Measurements from ENCODE around the gene TEX264.

Gene TEX264

DNA sequence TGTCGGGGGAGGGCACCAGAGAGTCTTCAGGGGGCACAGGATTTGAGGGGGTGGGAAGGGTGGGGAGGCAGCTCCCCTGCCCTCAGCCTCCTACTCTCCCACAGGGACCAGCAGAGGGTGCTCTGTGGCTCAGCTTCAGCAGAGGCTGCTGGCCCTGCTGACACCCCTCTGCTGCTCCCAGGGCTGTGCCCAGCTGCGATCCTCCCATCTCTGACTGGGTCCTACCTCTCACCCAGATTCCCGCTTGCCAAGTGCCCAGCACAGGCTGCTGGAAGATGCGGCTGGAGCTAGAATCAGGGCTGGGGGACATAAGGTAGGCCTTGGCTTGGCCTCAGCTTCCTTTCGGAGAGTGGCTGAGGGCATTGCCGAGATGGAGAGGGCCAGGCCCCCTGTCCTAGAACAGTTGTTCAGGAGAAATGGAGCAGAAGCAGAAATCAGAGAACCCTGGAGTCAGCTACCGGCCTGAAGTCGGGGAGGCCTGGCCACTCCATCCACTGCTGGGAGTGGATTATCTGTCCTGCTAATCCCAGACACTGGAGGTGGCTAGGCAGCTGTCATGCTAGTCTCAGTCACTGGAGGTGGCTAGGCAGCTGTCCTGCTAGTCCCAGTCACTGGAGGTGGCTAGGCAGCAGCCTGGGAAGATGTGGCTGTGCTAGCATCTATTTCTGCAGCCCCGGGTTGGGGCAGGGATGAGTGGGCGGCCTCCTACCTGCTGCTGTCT is 39.7 kb downstream of the TEX264 start:
- Histone ChIP-seq H3K4me1 (ENCODE audit: control insufficient read depth, insufficient read depth, low read length) (peaks cover 10% of the 10 kb centered on the region), H3K4me3 (ENCODE audit: low read length) (no peak overlapping the region), H3K27me3 (replicated peaks; ENCODE audit: control insufficient read depth, insufficient read depth, low read length) (peaks cover 19% of the 10 kb centered on the region), H3K9me3 (ENCODE audit: control insufficient read depth, low read length) (no peaks in the 10 kb centered on the region), H3K36me3 (ENCODE audit: control insufficient read depth, insufficient read depth, low read length, severe bottlenecking) (no peaks in the 10 kb centered on the region), H3K9ac (ENCODE audit: low read length) (no peak overlapping the region)
- peak; percentile 10 for DNase-seq (ENCODE audit: low read depth)

DNA sequence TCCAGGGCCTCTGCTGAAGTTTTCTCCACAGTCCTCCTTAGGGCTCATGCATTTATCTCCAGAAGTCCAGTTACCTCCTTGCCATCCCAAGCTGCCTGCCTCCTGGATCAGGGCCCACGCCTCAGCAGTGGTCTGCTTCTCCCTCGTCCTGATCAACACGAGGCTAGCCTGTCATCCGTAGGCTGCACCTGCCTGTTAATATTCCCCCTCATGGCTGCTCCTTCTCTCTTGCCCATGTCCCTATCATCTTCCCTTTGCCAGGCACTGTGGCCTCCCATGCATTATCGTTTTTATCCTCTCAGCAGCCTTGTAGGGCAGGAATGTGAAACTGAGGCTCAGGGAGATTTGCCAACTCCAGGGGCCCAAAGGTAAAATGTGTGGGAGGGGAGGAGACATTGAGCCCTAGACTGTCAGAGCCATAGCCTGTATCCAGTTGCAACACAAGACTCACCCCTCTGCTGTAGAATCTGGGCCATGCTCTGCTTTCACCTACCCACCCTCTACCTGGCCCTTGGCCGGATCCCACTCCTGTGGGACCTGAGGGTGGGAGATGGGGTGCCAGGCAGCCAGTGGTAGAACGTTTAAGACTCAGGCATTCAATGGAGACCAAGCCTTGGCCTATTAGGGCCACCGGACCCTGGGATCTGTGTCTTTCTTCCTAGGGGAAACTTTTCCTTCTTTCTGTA is 40.4 kb downstream of the TEX264 start:
- H3K27me3 ChIP-seq (replicated peaks; ENCODE audit: control insufficient read depth, insufficient read depth, low read length), result peaks cover 19% of the 10 kb centered on the region
- no peak for DNase-seq (ENCODE audit: low read depth)

DNA sequence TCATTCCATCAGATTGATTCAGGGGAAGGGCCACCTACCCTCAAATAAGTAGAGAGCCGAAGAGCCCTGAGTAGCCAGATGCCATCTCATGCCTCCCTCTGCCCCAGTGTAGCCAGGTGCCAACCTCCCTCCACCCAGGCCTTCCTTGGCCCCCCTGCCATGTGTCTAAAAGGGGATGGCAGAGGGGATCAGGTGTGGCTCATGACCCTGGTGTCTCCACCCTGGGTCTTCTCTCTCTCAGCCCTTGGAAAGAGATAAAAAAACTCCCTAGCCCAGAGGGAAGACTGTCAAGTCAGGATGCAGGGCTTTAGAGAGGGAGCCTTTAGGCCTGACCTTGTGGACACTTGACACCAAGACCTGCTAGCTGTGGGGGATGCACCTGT is 41.0 kb downstream of the TEX264 start:
- H3K4me3 ChIP-seq (ENCODE audit: low read length), result no peak overlapping the region
- no peaks in the 10 kb centered on the region for H3K36me3 ChIP-seq (ENCODE audit: control insufficient read depth, insufficient read depth, low read length, severe bottlenecking)
- peaks cover 19% of the 10 kb centered on the region for H3K27me3 ChIP-seq (replicated peaks; ENCODE audit: control insufficient read depth, insufficient read depth, low read length)
- DNase-seq (ENCODE audit: low read depth), result no peak
- H3K9ac ChIP-seq (ENCODE audit: low read length), result no peak overlapping the region
- peaks cover 9% of the 10 kb centered on the region for H3K4me1 ChIP-seq (ENCODE audit: control insufficient read depth, insufficient read depth, low read length)
- no peaks in the 10 kb centered on the region for H3K9me3 ChIP-seq (ENCODE audit: control insufficient read depth, low read length)

More for the DNA sequence above, 40.4 kb downstream of the TEX264 start:
- H3K9ac ChIP-seq (ENCODE audit: low read length), result no peak overlapping the region
- no peaks in the 10 kb centered on the region for H3K9me3 ChIP-seq (ENCODE audit: control insufficient read depth, low read length)
- H3K36me3 ChIP-seq (ENCODE audit: control insufficient read depth, insufficient read depth, low read length, severe bottlenecking), result no peaks in the 10 kb centered on the region
- peaks cover 10% of the 10 kb centered on the region for H3K4me1 ChIP-seq (ENCODE audit: control insufficient read depth, insufficient read depth, low read length)
- H3K4me3 ChIP-seq (ENCODE audit: low read length), result no peak overlapping the region

DNA sequence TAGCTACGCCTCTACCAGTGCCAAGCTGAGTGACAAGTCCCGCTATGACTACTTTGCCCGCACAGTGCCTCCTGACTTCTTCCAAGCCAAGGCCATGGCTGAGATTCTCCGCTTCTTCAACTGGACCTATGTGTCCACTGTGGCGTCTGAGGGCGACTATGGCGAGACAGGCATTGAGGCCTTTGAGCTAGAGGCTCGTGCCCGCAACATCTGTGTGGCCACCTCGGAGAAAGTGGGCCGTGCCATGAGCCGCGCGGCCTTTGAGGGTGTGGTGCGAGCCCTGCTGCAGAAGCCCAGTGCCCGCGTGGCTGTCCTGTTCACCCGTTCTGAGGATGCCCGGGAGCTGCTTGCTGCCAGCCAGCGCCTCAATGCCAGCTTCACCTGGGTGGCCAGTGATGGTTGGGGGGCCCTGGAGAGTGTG is 41.5 kb downstream of the TEX264 start:
- no peak for DNase-seq (ENCODE audit: low read depth)

DNA sequence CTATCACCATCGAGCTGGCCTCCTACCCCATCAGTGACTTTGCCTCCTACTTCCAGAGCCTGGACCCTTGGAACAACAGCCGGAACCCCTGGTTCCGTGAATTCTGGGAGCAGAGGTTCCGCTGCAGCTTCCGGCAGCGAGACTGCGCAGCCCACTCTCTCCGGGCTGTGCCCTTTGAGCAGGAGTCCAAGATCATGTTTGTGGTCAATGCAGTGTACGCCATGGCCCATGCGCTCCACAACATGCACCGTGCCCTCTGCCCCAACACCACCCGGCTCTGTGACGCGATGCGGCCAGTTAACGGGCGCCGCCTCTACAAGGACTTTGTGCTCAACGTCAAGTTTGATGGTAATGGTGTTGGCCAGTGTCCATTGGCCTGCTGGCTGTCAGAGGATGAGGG is 41.9 kb downstream of the TEX264 start:
- no peak overlapping the region for H3K4me3 ChIP-seq (ENCODE audit: low read length)
- peaks cover 4% of the 10 kb centered on the region for H3K4me1 ChIP-seq (ENCODE audit: control insufficient read depth, insufficient read depth, low read length)
- peaks cover 15% of the 10 kb centered on the region for H3K27me3 ChIP-seq (replicated peaks; ENCODE audit: control insufficient read depth, insufficient read depth, low read length)
- H3K9ac ChIP-seq (ENCODE audit: low read length), result no peak overlapping the region
- DNase-seq (ENCODE audit: low read depth), result no peak
- H3K9me3 ChIP-seq (ENCODE audit: control insufficient read depth, low read length), result no peaks in the 10 kb centered on the region
- H3K36me3 ChIP-seq (ENCODE audit: control insufficient read depth, insufficient read depth, low read length, severe bottlenecking), result no peaks in the 10 kb centered on the region

More for the DNA sequence above, 41.5 kb downstream of the TEX264 start:
- peaks cover 4% of the 10 kb centered on the region for H3K4me1 ChIP-seq (ENCODE audit: control insufficient read depth, insufficient read depth, low read length)
- no peak overlapping the region for H3K4me3 ChIP-seq (ENCODE audit: low read length)
- H3K27me3 ChIP-seq (replicated peaks; ENCODE audit: control insufficient read depth, insufficient read depth, low read length), result peaks cover 19% of the 10 kb centered on the region
- H3K9me3 ChIP-seq (ENCODE audit: control insufficient read depth, low read length), result no peaks in the 10 kb centered on the region
- no peaks in the 10 kb centered on the region for H3K36me3 ChIP-seq (ENCODE audit: control insufficient read depth, insufficient read depth, low read length, severe bottlenecking)
- no peak overlapping the region for H3K9ac ChIP-seq (ENCODE audit: low read length)

DNA sequence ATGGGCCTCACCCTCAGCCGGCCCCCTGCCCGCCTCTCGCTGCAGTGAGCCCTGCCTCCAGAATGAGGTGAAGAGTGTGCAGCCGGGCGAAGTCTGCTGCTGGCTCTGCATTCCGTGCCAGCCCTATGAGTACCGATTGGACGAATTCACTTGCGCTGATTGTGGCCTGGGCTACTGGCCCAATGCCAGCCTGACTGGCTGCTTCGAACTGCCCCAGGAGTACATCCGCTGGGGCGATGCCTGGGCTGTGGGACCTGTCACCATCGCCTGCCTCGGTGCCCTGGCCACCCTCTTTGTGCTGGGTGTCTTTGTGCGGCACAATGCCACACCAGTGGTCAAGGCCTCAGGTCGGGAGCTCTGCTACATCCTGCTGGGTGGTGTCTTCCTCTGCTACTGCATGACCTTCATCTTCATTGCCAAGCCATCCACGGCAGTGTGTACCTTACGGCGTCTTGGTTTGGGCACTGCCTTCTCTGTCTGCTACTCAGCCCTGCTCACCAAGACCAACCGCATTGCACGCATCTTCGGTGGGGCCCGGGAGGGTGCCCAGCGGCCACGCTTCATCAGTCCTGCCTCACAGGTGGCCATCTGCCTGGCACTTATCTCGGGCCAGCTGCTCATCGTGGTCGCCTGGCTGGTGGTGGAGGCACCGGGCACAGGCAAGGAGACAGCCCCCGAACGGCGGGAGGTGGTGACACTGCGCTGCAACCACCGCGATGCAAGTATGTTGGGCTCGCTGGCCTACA is 44.4 kb downstream of the TEX264 start:
- no peak overlapping the region for H3K9ac ChIP-seq (ENCODE audit: low read length)
- no peaks in the 10 kb centered on the region for H3K9me3 ChIP-seq (ENCODE audit: control insufficient read depth, low read length)
- H3K27me3 ChIP-seq (replicated peaks; ENCODE audit: control insufficient read depth, insufficient read depth, low read length), result peaks cover 9% of the 10 kb centered on the region
- H3K36me3 ChIP-seq (ENCODE audit: control insufficient read depth, insufficient read depth, low read length, severe bottlenecking), result no peaks in the 10 kb centered on the region
- no peak overlapping the region for H3K4me3 ChIP-seq (ENCODE audit: low read length)
- peaks cover 4% of the 10 kb centered on the region for H3K4me1 ChIP-seq (ENCODE audit: control insufficient read depth, insufficient read depth, low read length)
- DNase-seq (ENCODE audit: low read depth), result no peak

DNA sequence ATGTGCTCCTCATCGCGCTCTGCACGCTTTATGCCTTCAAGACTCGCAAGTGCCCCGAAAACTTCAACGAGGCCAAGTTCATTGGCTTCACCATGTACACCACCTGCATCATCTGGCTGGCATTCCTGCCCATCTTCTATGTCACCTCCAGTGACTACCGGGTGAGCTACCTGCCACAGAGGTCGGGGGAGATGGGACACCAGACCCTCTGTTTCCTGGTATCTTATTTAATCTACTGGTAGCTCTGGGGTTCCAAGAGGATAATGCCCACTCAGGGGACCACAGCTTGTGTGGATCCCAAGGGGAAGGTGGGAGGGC is 44.9 kb downstream of the TEX264 start:
- Histone ChIP-seq H3K9ac (ENCODE audit: low read length) (no peak overlapping the region), H3K4me1 (ENCODE audit: control insufficient read depth, insufficient read depth, low read length) (peaks cover 1% of the 10 kb centered on the region), H3K4me3 (ENCODE audit: low read length) (no peak overlapping the region), H3K27me3 (replicated peaks; ENCODE audit: control insufficient read depth, insufficient read depth, low read length) (peaks cover 14% of the 10 kb centered on the region), H3K36me3 (ENCODE audit: control insufficient read depth, insufficient read depth, low read length, severe bottlenecking) (no peaks in the 10 kb centered on the region), H3K9me3 (ENCODE audit: control insufficient read depth, low read length) (no peaks in the 10 kb centered on the region)
- DNase-seq (ENCODE audit: low read depth), result no peak

DNA sequence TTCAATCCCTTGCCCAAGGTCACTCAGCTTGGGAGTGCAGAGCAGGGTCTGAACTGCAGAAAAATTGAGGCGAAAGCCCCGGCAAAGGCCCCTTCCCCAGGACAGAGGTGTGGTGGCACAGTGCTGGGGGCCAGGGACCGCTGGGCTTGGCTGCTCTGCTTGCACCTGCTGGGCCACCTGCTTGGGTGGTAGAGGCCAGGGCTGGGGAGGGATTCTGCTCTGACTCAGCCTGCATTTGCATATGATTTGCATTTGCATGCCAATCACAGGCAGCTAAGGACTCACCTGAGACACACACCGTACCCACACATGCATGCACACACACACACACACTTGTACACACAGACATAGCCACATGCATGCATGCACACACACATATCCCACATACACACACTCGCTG is 45.8 kb downstream of the TEX264 start:
- H3K9me3 ChIP-seq (ENCODE audit: control insufficient read depth, low read length), result no peaks in the 10 kb centered on the region
- no peak for DNase-seq (ENCODE audit: low read depth)
- H3K4me1 ChIP-seq (ENCODE audit: control insufficient read depth, insufficient read depth, low read length), result no peaks in the 10 kb centered on the region

DNA sequence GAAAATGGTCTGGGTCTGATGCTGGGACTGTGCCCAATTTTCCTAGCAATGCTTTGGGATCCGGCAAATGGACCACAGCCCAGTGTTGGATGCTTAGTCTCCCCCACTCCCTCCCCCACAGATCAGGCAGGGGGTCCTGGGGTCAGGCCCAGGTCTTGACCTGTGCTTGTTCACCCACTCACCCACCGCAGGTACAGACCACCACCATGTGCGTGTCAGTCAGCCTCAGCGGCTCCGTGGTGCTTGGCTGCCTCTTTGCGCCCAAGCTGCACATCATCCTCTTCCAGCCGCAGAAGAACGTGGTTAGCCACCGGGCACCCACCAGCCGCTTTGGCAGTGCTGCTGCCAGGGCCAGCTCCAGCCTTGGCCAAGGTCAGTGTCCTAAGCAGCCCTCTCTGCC is 46.4 kb downstream of the TEX264 start:
- H3K9ac ChIP-seq (ENCODE audit: low read length), result no peak overlapping the region
- no peak for DNase-seq (ENCODE audit: low read depth)
- no peak overlapping the region for H3K4me3 ChIP-seq (ENCODE audit: low read length)
- H3K36me3 ChIP-seq (ENCODE audit: control insufficient read depth, insufficient read depth, low read length, severe bottlenecking), result no peaks in the 10 kb centered on the region
- peaks cover 19% of the 10 kb centered on the region for H3K27me3 ChIP-seq (replicated peaks; ENCODE audit: control insufficient read depth, insufficient read depth, low read length)
- H3K4me1 ChIP-seq (ENCODE audit: control insufficient read depth, insufficient read depth, low read length), result no peaks in the 10 kb centered on the region
- no peaks in the 10 kb centered on the region for H3K9me3 ChIP-seq (ENCODE audit: control insufficient read depth, low read length)

More for the DNA sequence above, 45.8 kb downstream of the TEX264 start:
- H3K4me3 ChIP-seq (ENCODE audit: low read length), result no peak overlapping the region
- no peaks in the 10 kb centered on the region for H3K36me3 ChIP-seq (ENCODE audit: control insufficient read depth, insufficient read depth, low read length, severe bottlenecking)
- H3K27me3 ChIP-seq (replicated peaks; ENCODE audit: control insufficient read depth, insufficient read depth, low read length), result peaks cover 19% of the 10 kb centered on the region
- H3K9ac ChIP-seq (ENCODE audit: low read length), result no peak overlapping the region

DNA sequence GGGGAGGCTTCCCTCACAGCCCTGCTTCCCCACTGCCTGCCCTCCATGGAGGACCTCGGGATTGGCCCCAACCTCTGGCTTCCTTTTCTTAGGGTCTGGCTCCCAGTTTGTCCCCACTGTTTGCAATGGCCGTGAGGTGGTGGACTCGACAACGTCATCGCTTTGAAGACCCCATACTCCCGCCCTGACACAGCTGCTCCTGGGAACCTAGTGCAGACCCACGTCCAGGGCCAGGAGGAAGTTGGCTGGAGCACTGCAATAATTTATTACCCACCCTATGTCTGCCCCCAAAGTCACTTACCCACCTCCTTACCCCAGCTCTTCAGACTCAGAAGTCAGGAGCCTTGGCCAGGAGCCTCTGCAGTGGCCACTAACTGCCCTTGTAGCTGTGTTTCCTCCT is 46.9 kb downstream of the TEX264 start:
- Histone ChIP-seq H3K4me3 (ENCODE audit: low read length) (no peak overlapping the region), H3K9ac (ENCODE audit: low read length) (no peak overlapping the region), H3K36me3 (ENCODE audit: control insufficient read depth, insufficient read depth, low read length, severe bottlenecking) (no peaks in the 10 kb centered on the region), H3K4me1 (ENCODE audit: control insufficient read depth, insufficient read depth, low read length) (no peaks in the 10 kb centered on the region), H3K27me3 (replicated peaks; ENCODE audit: control insufficient read depth, insufficient read depth, low read length) (peaks cover 19% of the 10 kb centered on the region), H3K9me3 (ENCODE audit: control insufficient read depth, low read length) (no peaks in the 10 kb centered on the region)
- no peak for DNase-seq (ENCODE audit: low read depth)

DNA sequence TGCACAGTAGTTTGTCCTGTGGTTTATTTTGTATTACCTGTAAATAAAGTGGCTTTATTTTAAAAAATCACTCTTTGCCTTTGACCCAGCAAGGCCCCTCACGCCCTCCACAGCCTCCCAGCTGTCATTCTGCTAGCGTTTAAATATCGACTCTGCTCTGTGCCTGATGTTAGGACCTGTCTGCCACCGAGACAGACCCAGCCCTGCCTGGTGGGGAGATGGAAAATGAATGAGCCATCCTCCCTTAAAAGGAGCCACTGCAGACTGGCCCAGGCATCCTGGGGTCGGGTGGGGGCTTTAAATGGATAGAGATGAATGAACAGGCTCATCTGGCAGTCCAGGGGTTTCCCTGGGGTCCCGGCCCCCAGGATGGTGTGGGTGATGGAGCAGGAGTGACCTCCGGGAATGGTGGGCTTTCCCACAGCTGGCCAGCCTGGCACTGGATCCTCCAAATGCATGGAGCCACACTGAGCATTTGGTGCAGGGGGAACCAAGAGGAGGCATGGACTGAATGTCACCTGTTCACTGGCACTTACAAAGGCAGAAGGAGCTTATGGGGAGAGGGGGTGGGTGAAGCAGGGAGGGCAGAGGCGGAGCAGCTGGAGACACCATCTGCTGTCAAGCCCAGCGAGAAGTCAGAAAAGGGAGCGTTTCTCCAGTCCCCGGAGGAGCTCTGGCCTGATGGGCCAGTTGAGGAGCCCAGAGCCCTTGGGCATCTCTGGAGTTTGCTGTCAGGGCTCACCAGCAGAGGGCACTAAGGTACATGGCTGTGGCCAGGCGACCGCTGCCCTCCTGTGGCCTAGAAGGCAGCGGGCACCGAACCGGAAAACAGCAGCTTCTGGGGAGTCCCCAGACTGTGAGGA is 47.7 kb downstream of the TEX264 start:
- Histone ChIP-seq H3K9me3 (ENCODE audit: control insufficient read depth, low read length) (no peaks in the 10 kb centered on the region), H3K27me3 (replicated peaks; ENCODE audit: control insufficient read depth, insufficient read depth, low read length) (peaks cover 19% of the 10 kb centered on the region), H3K4me3 (ENCODE audit: low read length) (no peak overlapping the region), H3K4me1 (ENCODE audit: control insufficient read depth, insufficient read depth, low read length) (no peaks in the 10 kb centered on the region), H3K36me3 (ENCODE audit: control insufficient read depth, insufficient read depth, low read length, severe bottlenecking) (no peaks in the 10 kb centered on the region), H3K9ac (ENCODE audit: low read length) (no peak overlapping the region)
- DNase-seq (ENCODE audit: low read depth), result peak; percentile 41

All from adipocyte (in vitro differentiated cells).